ENCODE measurements around the gene TNNT3.
A peak's percentile ranks its signal among the peaks of the same experiment; 100 is the strongest.

TNNT3 gene

GRCh38 chr11:1899090-1899489 lies 20.4 kb upstream of the TNNT3 start:
- peaks cover 0 to 11% of the 10 kb centered on the region in 2 donors for H3K27me3 ChIP-seq
- no peak overlapping the region for H3K27ac ChIP-seq
- TF ChIP-seq CTCF (IDR thresholded peaks at IDR 0.05) = no peak
- no peak for DNase-seq
- no peaks in the 10 kb centered on the region for H3K9me3 ChIP-seq
- no peaks in the 10 kb centered on the region for H3K4me1 ChIP-seq
- intact Hi-C loops (cut with DNase I; ENCODE audit: low total_unique reads) = no loop called here
- H3K4me3 ChIP-seq = no peak overlapping the region
- no peaks in the 10 kb centered on the region for H3K36me3 ChIP-seq

- no peak for DNase-seq
- no peak overlapping the region for H3K4me3 ChIP-seq
- intact Hi-C loops (cut with DNase I; ENCODE audit: low total_unique reads) = no loop called here
- no peak for TF ChIP-seq CTCF (IDR thresholded peaks at IDR 0.05)
- H3K4me1 ChIP-seq = no peaks in the 10 kb centered on the region
- H3K27me3 ChIP-seq = peaks cover 0 to 11% of the 10 kb centered on the region in 2 donors
- H3K36me3 ChIP-seq = no peaks in the 10 kb centered on the region
- no peak overlapping the region for H3K27ac ChIP-seq
- no peaks in the 10 kb centered on the region for H3K9me3 ChIP-seq
These were observed 19.8 kb upstream of the TNNT3 start for GRCh38 chr11:1899686-1900085.

GRCh38 chr11:1906181-1906580 lies 13.3 kb upstream of the TNNT3 start:
- H3K9me3 ChIP-seq = no peaks in the 10 kb centered on the region
- H3K4me3 ChIP-seq = no peak overlapping the region
- no peak for TF ChIP-seq CTCF (IDR thresholded peaks at IDR 0.05)
- peak overlapping the region in 1 of 2 donors; percentile 14 for H3K27ac ChIP-seq
- H3K4me1 ChIP-seq = peaks cover 0 to 19% (median 9%) of the 10 kb centered on the region in 4 donors
- DNase-seq = no peak
- H3K36me3 ChIP-seq = no peaks in the 10 kb centered on the region
- peaks cover 0 to 8% of the 10 kb centered on the region in 2 donors for H3K27me3 ChIP-seq
- intact Hi-C loops (cut with DNase I; ENCODE audit: low total_unique reads) = no loop called here

- Histone ChIP-seq H3K27me3 (peaks cover 0 to 8% of the 10 kb centered on the region in 2 donors), H3K9me3 (no peaks in the 10 kb centered on the region), H3K4me3 (no peak overlapping the region), H3K27ac (peak overlapping the region in 1 of 2 donors; percentile 14), H3K36me3 (no peaks in the 10 kb centered on the region), H3K4me1 (peaks cover 0 to 19% (median 9%) of the 10 kb centered on the region in 4 donors)
- intact Hi-C loops (cut with DNase I; ENCODE audit: low total_unique reads) = no loop called here
- TF ChIP-seq CTCF (IDR thresholded peaks at IDR 0.05) = no peak
- DNase-seq = no peak
These were observed 12.7 kb upstream of the TNNT3 start for GRCh38 chr11:1906611-1907423.

GRCh38 chr11:1908618-1909017 lies 10.9 kb upstream of the TNNT3 start:
- Histone ChIP-seq H3K4me3 (peak overlapping the region in 1 of 2 donors; percentile 20), H3K9me3 (no peaks in the 10 kb centered on the region), H3K27ac (peak overlapping the region; percentile 37 to 44), H3K4me1 (peaks cover 0 to 19% (median 9%) of the 10 kb centered on the region in 4 donors), H3K36me3 (no peaks in the 10 kb centered on the region), H3K27me3 (peaks cover 0 to 3% of the 10 kb centered on the region in 2 donors)
- intact Hi-C loops (cut with DNase I; ENCODE audit: low total_unique reads) = no loop called here
- TF ChIP-seq CTCF (IDR thresholded peaks at IDR 0.05) = no peak
- DNase-seq = no peak

Measured in tibial artery (tissue), 4 donors.